ENCODE measurements around the gene KCNK15. TPM values are rescaled to one million over a fixed set of nuclear protein-coding genes. Genes with fewer than 3 reads are reported as not detected.

KCNK15 gene
- total RNA-seq, 4 donors from 2014 or later: 0.57 to 1.9 (median 1.4) TPM

GRCh38 chr20:44724423-44725091 lies 21.1 kb upstream of the KCNK15 start:
- Histone ChIP-seq H3K4me1 (peaks cover 24% of the 10 kb centered on the region), H3K27me3 (no peaks in the 10 kb centered on the region), H3K36me3 (no peaks in the 10 kb centered on the region), H3K27ac (no peak overlapping the region), H3K4me3 (no peak overlapping the region), H3K9me3 (no peaks in the 10 kb centered on the region)
- no peak for DNase-seq (ENCODE audit: low spot score in 2 of 2)
- no peak for TF ChIP-seq POLR2A (IDR thresholded peaks at IDR 0.05)
- TF ChIP-seq CTCF (IDR thresholded peaks at IDR 0.05): no peak
- no peak for TF ChIP-seq POLR2AphosphoS5 (IDR thresholded peaks at IDR 0.05)
- TF ChIP-seq EP300 (IDR thresholded peaks at IDR 0.05): no peak
- 78% methylated on average over 8 of the region's 26 CpGs for WGBS

- H3K4me3 ChIP-seq: no peak overlapping the region
- H3K36me3 ChIP-seq: no peaks in the 10 kb centered on the region
- H3K4me1 ChIP-seq: peaks cover 12% of the 10 kb centered on the region
- no peaks in the 10 kb centered on the region for H3K9me3 ChIP-seq
- no peak for DNase-seq (ENCODE audit: low spot score in 2 of 2)
- no peak overlapping the region for H3K27ac ChIP-seq
- 68% methylated on average over 5 of the region's 5 CpGs for WGBS
- no peaks in the 10 kb centered on the region for H3K27me3 ChIP-seq
- TF ChIP-seq POLR2A (IDR thresholded peaks at IDR 0.05): no peak
- no peak for TF ChIP-seq POLR2AphosphoS5 (IDR thresholded peaks at IDR 0.05)
- no peak for TF ChIP-seq EP300 (IDR thresholded peaks at IDR 0.05)
- TF ChIP-seq CTCF (IDR thresholded peaks at IDR 0.05): no peak
These were observed 19.8 kb upstream of the KCNK15 start for GRCh38 chr20:44725837-44726236.

- TF ChIP-seq POLR2A (IDR thresholded peaks at IDR 0.05) (no peak), CTCF (IDR thresholded peaks at IDR 0.05) (no peak), POLR2AphosphoS5 (IDR thresholded peaks at IDR 0.05) (no peak)
- Histone ChIP-seq H3K9me3 (no peaks in the 10 kb centered on the region), H3K27ac (no peak overlapping the region), H3K27me3 (no peaks in the 10 kb centered on the region), H3K4me3 (no peak overlapping the region), H3K4me1 (peaks cover 12% of the 10 kb centered on the region), H3K36me3 (no peaks in the 10 kb centered on the region)
- whole genome bisulfite sequencing: 91% methylated on average over 7 of the region's 11 CpGs
- DNase-seq (ENCODE audit: low spot score in 2 of 2): no peak
These were observed 18.6 kb upstream of the KCNK15 start for GRCh38 chr20:44727039-44727438.

- Histone ChIP-seq H3K27ac (no peak overlapping the region), H3K4me1 (peaks cover 12% of the 10 kb centered on the region), H3K9me3 (no peaks in the 10 kb centered on the region), H3K27me3 (no peaks in the 10 kb centered on the region), H3K36me3 (no peaks in the 10 kb centered on the region), H3K4me3 (no peak overlapping the region)
- no peak for DNase-seq (ENCODE audit: low spot score in 2 of 2)
- TF ChIP-seq POLR2AphosphoS5 (IDR thresholded peaks at IDR 0.05) (no peak), EP300 (IDR thresholded peaks at IDR 0.05) (no peak), POLR2A (IDR thresholded peaks at IDR 0.05) (no peak), CTCF (IDR thresholded peaks at IDR 0.05) (no peak)
- 63% methylated on average over 2 of the region's 2 CpGs for WGBS
These were observed 18.0 kb upstream of the KCNK15 start for GRCh38 chr20:44727651-44728050.

- no peaks in the 10 kb centered on the region for H3K27me3 ChIP-seq
- WGBS: 15% methylated on average over 9 of the region's 9 CpGs
- peaks cover 15% of the 10 kb centered on the region for H3K4me1 ChIP-seq
- H3K27ac ChIP-seq: no peak overlapping the region
- no peaks in the 10 kb centered on the region for H3K36me3 ChIP-seq
- H3K9me3 ChIP-seq: no peaks in the 10 kb centered on the region
- H3K4me3 ChIP-seq: no peak overlapping the region
- TF ChIP-seq POLR2AphosphoS5 (IDR thresholded peaks at IDR 0.05): peak in 2 of 3 donors; percentile 56 to 72
- no peak for TF ChIP-seq EP300 (IDR thresholded peaks at IDR 0.05)
- no peak for TF ChIP-seq POLR2A (IDR thresholded peaks at IDR 0.05)
- TF ChIP-seq CTCF (IDR thresholded peaks at IDR 0.05): no peak
- peak in 1 of 2 donors; percentile 88 for DNase-seq (ENCODE audit: low spot score in 2 of 2)
These were observed 16.7 kb upstream of the KCNK15 start for GRCh38 chr20:44728801-44729443.
